Mesendoderm (in vitro differentiated cells): Measurements from ENCODE around the gene GABBR2.

Experiments
- DNase-seq: peaks from one replicate; pipeline ENCODE4 v3.0.0; 2013
- H2AK5ac ChIP-seq: 2 replicates; pipeline ENCODE4 v1.6.1; 2013; ENCODE audit warnings: low read length, inconsistent platforms
- H2BK120ac ChIP-seq: 2 replicates; pipeline ENCODE4 v1.6.1; 2013; ENCODE audit warnings: low read depth, mild to moderate bottlenecking, low read length, moderate library complexity, mixed read lengths
- H2BK15ac ChIP-seq: replicated peaks from 2 replicates; pipeline ENCODE4 v1.6.1; 2013; ENCODE audit warnings: low read depth, mild to moderate bottlenecking, moderate library complexity
- H2BK5ac ChIP-seq: 2 replicates; pipeline ENCODE4 v1.6.1; 2013; ENCODE audit warnings: low read length, inconsistent platforms
- H3K18ac ChIP-seq: 2 replicates; pipeline ENCODE4 v1.6.1; 2013; ENCODE audit warnings: mild to moderate bottlenecking, low read length, mixed read lengths
- H3K23ac ChIP-seq: one replicate; pipeline ENCODE4 v1.6.1; 2013; ENCODE audit warnings: low read length
- H3K27ac ChIP-seq: 2 replicates; pipeline ENCODE4 v1.5.1; 2013; ENCODE audit warnings: low read depth, mild to moderate bottlenecking, inconsistent platforms, low read length, moderate library complexity
- H3K27me3 ChIP-seq: 2 replicates; pipeline ENCODE4 v1.6.1; 2013; ENCODE audit warnings: low read length, control low read depth, mild to moderate bottlenecking, inconsistent platforms; ENCODE audit not compliant: insufficient read depth, poor library complexity
- H3K36me3 ChIP-seq: 2 replicates; pipeline ENCODE4 v1.6.1; 2013; ENCODE audit warnings: low read length, inconsistent platforms; ENCODE audit not compliant: control insufficient read depth, insufficient read depth
- H3K4ac ChIP-seq: one replicate; pipeline ENCODE4 v1.6.1; 2013; ENCODE audit warnings: low read depth, mild to moderate bottlenecking, low read length, moderate library complexity
- H3K4me1 ChIP-seq: 2 replicates; pipeline ENCODE4 v1.6.1; 2013; ENCODE audit warnings: low read depth, low read length, inconsistent platforms; ENCODE audit not compliant: control insufficient read depth
- H3K4me2 ChIP-seq: 2 replicates; pipeline ENCODE4 v1.6.1; 2013; ENCODE audit warnings: low read length
- H3K4me3 ChIP-seq: 2 replicates; pipeline ENCODE4 v1.5.1; 2013; ENCODE audit warnings: mild to moderate bottlenecking, low read length
- H3K56ac ChIP-seq: one replicate; pipeline ENCODE4 v1.6.1; 2013; ENCODE audit warnings: low read length
- H3K79me1 ChIP-seq: 2 replicates; pipeline ENCODE4 v1.6.1; 2013; ENCODE audit warnings: low read length, inconsistent platforms
- H3K79me2 ChIP-seq: 2 replicates; pipeline ENCODE4 v1.6.1; 2013; ENCODE audit warnings: mild to moderate bottlenecking, low read length; ENCODE audit not compliant: control insufficient read depth, insufficient read depth
- H3K9ac ChIP-seq: 2 replicates; pipeline ENCODE4 v1.6.1; 2013; ENCODE audit warnings: low read length, inconsistent platforms
- H4K5ac ChIP-seq: one replicate; pipeline ENCODE4 v1.6.1; 2013; ENCODE audit warnings: low read length
- H4K8ac ChIP-seq: one replicate; pipeline ENCODE4 v1.6.1; 2013; ENCODE audit warnings: low read depth, mild to moderate bottlenecking, control low read depth, low read length, moderate library complexity
- WGBS: extraction: QIAGEN DNeasy Blood & Tissue Kit; methylation state at CpG from one replicate; pipeline ENCODE4 v1.1.7; 2013; ENCODE audit warnings: low lambda C conversion rate, missing lambda C conversion rate; ENCODE audit not compliant: insufficient coverage; ENCODE audit errors: extremely low coverage; 5-methylcytosine and 5-hydroxymethylcytosine counted together

The GABBR2 gene

DNA sequence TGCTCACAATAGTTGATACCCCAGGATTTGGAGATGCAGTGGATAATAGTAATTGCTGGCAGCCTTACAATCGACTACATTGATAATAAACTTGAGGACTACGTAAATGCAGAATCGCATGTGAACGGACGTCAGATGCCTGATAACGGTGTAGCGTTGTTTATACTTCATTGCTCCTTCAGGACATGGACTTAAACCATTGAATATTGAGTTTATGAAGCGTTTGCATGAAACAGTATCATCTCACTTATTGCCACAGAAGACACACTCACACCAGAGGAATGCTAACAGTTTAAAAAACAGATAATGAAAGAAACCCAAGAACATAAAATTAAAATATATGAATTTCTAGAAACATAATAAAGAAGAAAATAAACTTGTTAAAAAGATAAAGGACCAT, 101.6 kb downstream of the GABBR2 start:
- Histone ChIP-seq H3K4me3 (no peak overlapping the region), H3K27ac (no peak overlapping the region), H2BK15ac (no peak overlapping the region), H2AK5ac (no peak overlapping the region), H4K5ac (no peak overlapping the region), H4K8ac (no peak overlapping the region), H3K4me1 (no peaks in the 10 kb centered on the region), H3K56ac (no peak overlapping the region), H2BK5ac (no peak overlapping the region), H3K4me2 (no peak overlapping the region), H3K27me3 (no peaks in the 10 kb centered on the region), H3K23ac (no peak overlapping the region), H3K79me1 (no peaks in the 10 kb centered on the region), H2BK120ac (no peak overlapping the region), H3K36me3 (no peaks in the 10 kb centered on the region), H3K18ac (no peak overlapping the region), H3K9ac (no peak overlapping the region), H3K4ac (no peak overlapping the region), H3K79me2 (no peaks in the 10 kb centered on the region)
- DNase-seq, result no peak
- WGBS, result no CpG with 5 or more reads among the region's 8 CpGs

DNA sequence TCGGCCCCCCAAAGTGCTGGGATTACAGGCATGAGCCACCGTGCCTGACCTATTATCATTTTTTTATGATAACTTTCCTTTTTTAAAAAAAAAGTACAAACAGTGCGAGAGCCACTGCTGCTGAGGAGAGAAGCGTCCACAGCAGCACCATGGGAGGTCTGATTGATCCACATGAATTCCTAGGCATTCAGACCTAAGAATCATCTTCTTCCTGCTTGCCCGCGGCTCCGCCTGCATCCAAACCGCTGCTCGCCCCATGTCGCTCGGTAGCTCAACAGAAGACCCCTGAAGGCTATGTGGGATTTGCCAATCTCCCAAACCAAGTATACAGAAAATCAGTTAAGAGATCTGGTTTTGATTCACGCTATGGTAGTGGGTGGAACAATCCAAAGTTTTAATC, 102.0 kb downstream of the GABBR2 start:
- Histone ChIP-seq H3K4me3 (no peak overlapping the region), H2BK5ac (no peak overlapping the region), H3K9ac (no peak overlapping the region), H4K5ac (no peak overlapping the region), H3K79me1 (no peaks in the 10 kb centered on the region), H3K4ac (no peak overlapping the region), H3K18ac (no peak overlapping the region), H2BK15ac (no peak overlapping the region), H2AK5ac (no peak overlapping the region), H3K4me2 (no peak overlapping the region), H3K79me2 (no peaks in the 10 kb centered on the region), H3K56ac (no peak overlapping the region), H2BK120ac (no peak overlapping the region), H3K4me1 (no peaks in the 10 kb centered on the region), H4K8ac (no peak overlapping the region), H3K27ac (no peak overlapping the region), H3K23ac (no peak overlapping the region), H3K36me3 (no peaks in the 10 kb centered on the region), H3K27me3 (no peaks in the 10 kb centered on the region)
- no CpG with 5 or more reads among the region's 12 CpGs for WGBS
- no peak for DNase-seq

DNA sequence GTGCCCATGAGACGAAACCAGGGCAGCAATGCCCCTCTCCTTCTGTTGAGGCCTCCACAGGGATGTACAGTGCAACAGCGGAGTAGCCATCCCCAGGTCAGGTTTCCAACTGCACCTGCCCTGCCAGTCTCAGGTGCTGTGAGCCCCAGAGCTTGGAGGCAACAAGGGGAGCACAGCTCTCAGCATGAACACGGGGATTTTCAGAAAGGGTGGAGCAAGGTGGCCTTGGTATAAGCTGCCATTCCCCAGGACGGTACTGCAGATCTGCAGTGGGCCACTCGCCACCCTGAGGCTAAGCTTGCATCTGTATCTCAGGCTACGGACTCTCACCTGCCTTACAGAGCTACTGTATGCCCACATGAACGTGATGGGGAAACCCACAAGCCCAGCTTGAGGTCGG, 103.6 kb downstream of the GABBR2 start:
- Histone ChIP-seq H4K8ac (no peak overlapping the region), H2BK15ac (no peak overlapping the region), H3K9ac (no peak overlapping the region), H3K27ac (no peak overlapping the region), H2AK5ac (no peak overlapping the region), H3K79me2 (no peaks in the 10 kb centered on the region), H3K4me1 (no peaks in the 10 kb centered on the region), H3K4ac (no peak overlapping the region), H3K18ac (no peak overlapping the region), H2BK5ac (no peak overlapping the region), H2BK120ac (no peak overlapping the region), H3K23ac (no peak overlapping the region), H3K4me3 (no peak overlapping the region), H3K79me1 (no peaks in the 10 kb centered on the region), H3K4me2 (no peak overlapping the region), H4K5ac (no peak overlapping the region), H3K36me3 (no peaks in the 10 kb centered on the region), H3K56ac (no peak overlapping the region), H3K27me3 (no peaks in the 10 kb centered on the region)
- WGBS, result no CpG with 5 or more reads among the region's 8 CpGs
- DNase-seq, result no peak

DNA sequence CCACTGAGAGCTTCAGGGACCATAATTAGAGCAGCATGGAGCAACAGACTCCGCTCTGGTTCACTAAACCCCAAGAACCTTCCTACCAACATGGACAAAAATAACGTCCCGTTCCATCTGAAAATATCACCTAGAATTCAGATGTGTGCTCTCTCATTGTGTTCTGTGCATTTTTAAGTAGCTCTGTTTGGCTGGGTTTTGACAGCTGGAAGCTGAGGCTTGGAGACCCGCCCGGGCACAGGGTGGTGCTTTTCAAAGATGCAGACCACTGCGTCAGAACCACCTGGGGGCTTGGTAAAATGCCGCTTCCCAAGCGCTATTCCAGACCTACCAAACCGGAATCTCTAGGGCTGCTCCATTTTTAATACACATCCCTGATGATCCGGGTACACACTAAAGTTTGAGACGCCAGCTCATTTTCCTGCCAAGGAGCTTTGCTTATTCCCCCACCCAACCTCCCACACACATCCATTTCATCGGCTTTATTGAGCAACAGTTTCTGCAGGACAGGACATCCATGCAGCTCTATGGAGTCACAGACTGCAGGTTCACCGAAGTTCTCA, 104.8 kb downstream of the GABBR2 start:
- no peak overlapping the region for H3K4me3 ChIP-seq
- H3K9ac ChIP-seq, result no peak overlapping the region

DNA sequence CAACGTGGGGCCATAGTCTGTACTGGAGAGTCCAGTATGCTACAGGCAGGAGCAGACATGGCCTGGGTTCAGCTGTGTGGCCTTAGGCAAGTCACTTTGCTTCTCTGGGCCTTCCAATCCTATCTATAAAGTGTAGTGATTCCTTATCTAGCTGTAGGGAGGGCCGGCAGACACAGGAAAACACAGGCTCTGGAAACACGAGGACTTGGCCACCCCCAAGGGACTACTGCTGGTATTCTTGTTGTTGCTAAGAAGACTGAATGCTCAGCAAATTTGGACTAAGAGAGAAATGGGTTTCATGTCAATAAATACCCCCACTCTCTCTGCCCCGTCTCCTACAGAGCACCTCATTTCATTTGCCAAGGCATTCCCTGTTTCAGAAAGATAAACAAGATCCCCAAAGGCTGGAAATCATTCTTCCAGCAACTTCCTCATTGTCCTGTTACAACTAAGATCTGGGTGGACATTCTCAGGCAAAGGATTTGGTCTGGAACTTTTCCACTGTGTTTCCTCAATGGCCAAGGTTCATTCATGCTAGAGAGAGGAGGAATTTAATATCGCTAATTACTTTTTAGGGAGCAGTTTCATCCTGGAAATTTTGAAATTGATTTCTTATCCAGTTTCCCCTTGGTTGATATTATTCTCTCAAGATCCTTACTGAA, 105.8 kb downstream of the GABBR2 start:
- no peak overlapping the region for H3K4ac ChIP-seq
- no peak overlapping the region for H3K18ac ChIP-seq
- no peaks in the 10 kb centered on the region for H3K36me3 ChIP-seq
- H3K56ac ChIP-seq, result no peak overlapping the region
- H2BK15ac ChIP-seq, result no peak overlapping the region
- no peak overlapping the region for H4K8ac ChIP-seq
- no peak overlapping the region for H3K4me2 ChIP-seq
- WGBS, result no CpG with 5 or more reads among the region's 5 CpGs
- no peaks in the 10 kb centered on the region for H3K27me3 ChIP-seq
- no peak overlapping the region for H2AK5ac ChIP-seq
- H3K9ac ChIP-seq, result no peak overlapping the region
- H3K4me1 ChIP-seq, result no peaks in the 10 kb centered on the region
- H3K4me3 ChIP-seq, result no peak overlapping the region
- H3K23ac ChIP-seq, result no peak overlapping the region
- no peaks in the 10 kb centered on the region for H3K79me2 ChIP-seq
- H2BK120ac ChIP-seq, result no peak overlapping the region
- H4K5ac ChIP-seq, result no peak overlapping the region
- H3K27ac ChIP-seq, result no peak overlapping the region
- H2BK5ac ChIP-seq, result no peak overlapping the region
- H3K79me1 ChIP-seq, result no peaks in the 10 kb centered on the region
- DNase-seq, result no peak

More for the DNA sequence above, 104.8 kb downstream of the GABBR2 start:
- H4K8ac ChIP-seq, result no peak overlapping the region
- H3K79me2 ChIP-seq, result no peaks in the 10 kb centered on the region
- no peak overlapping the region for H3K18ac ChIP-seq
- no peak overlapping the region for H3K4me2 ChIP-seq
- H2BK5ac ChIP-seq, result no peak overlapping the region
- H3K4me1 ChIP-seq, result no peaks in the 10 kb centered on the region
- no peaks in the 10 kb centered on the region for H3K79me1 ChIP-seq
- no peak overlapping the region for H2BK120ac ChIP-seq
- H3K4ac ChIP-seq, result no peak overlapping the region
- no peaks in the 10 kb centered on the region for H3K27me3 ChIP-seq
- no peaks in the 10 kb centered on the region for H3K36me3 ChIP-seq
- no peak overlapping the region for H4K5ac ChIP-seq
- no peak overlapping the region for H2BK15ac ChIP-seq
- WGBS, result no CpG with 5 or more reads among the region's 13 CpGs
- H3K23ac ChIP-seq, result no peak overlapping the region
- no peak overlapping the region for H2AK5ac ChIP-seq
- no peak overlapping the region for H3K56ac ChIP-seq
- H3K27ac ChIP-seq, result no peak overlapping the region
- no peak for DNase-seq

DNA sequence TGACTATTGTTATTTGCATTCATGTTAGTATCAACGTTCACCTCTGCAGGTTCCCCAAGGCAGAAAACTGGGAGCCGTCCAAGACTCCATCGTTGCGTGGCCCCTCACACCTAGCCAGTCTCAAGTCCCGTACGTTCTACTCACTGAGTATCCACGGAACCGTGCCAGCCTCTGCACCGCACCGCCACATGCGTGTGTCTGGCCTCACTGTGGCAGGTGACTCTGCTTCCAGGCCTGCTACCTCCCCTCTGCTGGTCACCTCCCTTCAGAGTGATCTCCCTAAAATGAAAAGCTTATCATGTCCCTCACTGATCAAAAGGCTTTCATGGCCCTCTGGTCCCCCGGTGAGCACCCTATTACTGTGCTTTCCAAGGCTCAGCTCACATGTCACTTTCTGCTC, 108.1 kb downstream of the GABBR2 start:
- Histone ChIP-seq H3K9ac (no peak overlapping the region), H2BK120ac (no peak overlapping the region), H3K27me3 (no peaks in the 10 kb centered on the region), H2BK15ac (no peak overlapping the region), H3K36me3 (no peaks in the 10 kb centered on the region), H3K4me3 (no peak overlapping the region), H3K4ac (no peak overlapping the region), H3K79me1 (no peaks in the 10 kb centered on the region), H2AK5ac (no peak overlapping the region), H3K27ac (no peak overlapping the region), H3K18ac (no peak overlapping the region), H4K8ac (no peak overlapping the region), H3K56ac (no peak overlapping the region), H2BK5ac (no peak overlapping the region), H3K23ac (no peak overlapping the region), H3K79me2 (no peaks in the 10 kb centered on the region), H3K4me1 (no peaks in the 10 kb centered on the region), H3K4me2 (no peak overlapping the region), H4K5ac (no peak overlapping the region)
- DNase-seq, result no peak
- no CpG with 5 or more reads among the region's 12 CpGs for WGBS
